DND-41 (cell line): Measurements from ENCODE around the gene C1orf198.

ENCODE experiments used
- ATAC-seq: fragments of 200-7000 bp; cut with Tn5 transposase; 3 replicates; pipeline ENCODE4 v1.9.1; 2021; ENCODE audit warnings: low read depth; ENCODE audit not compliant: insufficient read depth
- DNase-seq: peaks from one replicate; pipeline ENCODE4 v3.0.0-alpha.2; 2020
- H2AFZ ChIP-seq: 2 replicates; pipeline ENCODE4 v1.6.0; 2012; ENCODE audit warnings: low read depth, low read length
- H3K27ac ChIP-seq: 2 replicates; pipeline ENCODE4 v1.5.1; 2012; ENCODE audit warnings: low read length, inconsistent platforms
- H3K27me3 ChIP-seq: fragments of 200-600 bp; sonication (generic); 2 replicates; pipeline ENCODE4 v1.6.0; 2012; ENCODE audit warnings: low read length, mild to moderate bottlenecking, inconsistent platforms; ENCODE audit not compliant: insufficient read depth, poor library complexity
- H3K36me3 ChIP-seq: 2 replicates; pipeline ENCODE4 v1.5.1; 2012; ENCODE audit warnings: low read length, inconsistent platforms; ENCODE audit not compliant: insufficient read depth
- H3K4me1 ChIP-seq: 2 replicates; pipeline ENCODE4 v1.5.1; 2012; ENCODE audit warnings: mild to moderate bottlenecking, low read length; ENCODE audit not compliant: insufficient read depth
- H3K4me2 ChIP-seq: 2 replicates; pipeline ENCODE4 v1.6.0; 2012; ENCODE audit warnings: mild to moderate bottlenecking, moderate library complexity, low read length, inconsistent platforms; ENCODE audit not compliant: insufficient read depth
- H3K4me3 ChIP-seq, 2 experiments: fragments of 200-600 bp in 1 of 2; shearing (Covaris generic) in 1 of 2; 2 replicates each; pipeline ENCODE4 v1.5.1; 2012 to 2016; ENCODE audit warnings: inconsistent platforms in 2 of 2, low read length in 2 of 2, mild to moderate bottlenecking in 2 of 2, low read depth in 1 of 2, moderate library complexity in 1 of 2
- H3K79me2 ChIP-seq: 2 replicates; pipeline ENCODE4 v1.6.0; 2012; ENCODE audit warnings: low read length, inconsistent platforms; ENCODE audit not compliant: insufficient read depth
- H3K9ac ChIP-seq: 2 replicates; pipeline ENCODE4 v1.6.0; 2012; ENCODE audit warnings: low read depth, mild to moderate bottlenecking, inconsistent platforms, low read length, moderate library complexity
- H3K9me3 ChIP-seq: 2 replicates; pipeline ENCODE4 v1.5.1; 2012; ENCODE audit warnings: low read length, moderate library complexity, mild to moderate bottlenecking, inconsistent platforms; ENCODE audit not compliant: insufficient read depth, severe bottlenecking
- H4K20me1 ChIP-seq: 2 replicates; pipeline ENCODE4 v1.6.0; 2012; ENCODE audit warnings: low read length; ENCODE audit not compliant: insufficient read depth
- CTCF ChIP-seq: IDR thresholded peaks from 2 replicates; pipeline ENCODE4 v1.5.1; 2012; ENCODE audit warnings: borderline replicate concordance, low read length, moderate library complexity, mild to moderate bottlenecking; ENCODE audit not compliant: poor library complexity, severe bottlenecking; ENCODE audit errors: extremely low read depth
- EZH2 ChIP-seq: IDR thresholded peaks from 3 replicates; pipeline ENCODE4 v1.6.1; 2012; ENCODE audit warnings: borderline replicate concordance, low read depth, mild to moderate bottlenecking, moderate library complexity, low read length, inconsistent platforms; ENCODE audit not compliant: severe bottlenecking

The C1orf198 gene

GRCh38 chr1:230808281-230808872 is 59.9 kb downstream of the C1orf198 start:
- no peaks in the 10 kb centered on the region for H4K20me1 ChIP-seq
- ATAC-seq, result no peak
- no peak overlapping the region for H3K9ac ChIP-seq
- no peaks in the 10 kb centered on the region for H3K27me3 ChIP-seq
- peaks cover 5% of the 10 kb centered on the region for H3K9me3 ChIP-seq
- no peaks in the 10 kb centered on the region for H3K36me3 ChIP-seq
- TF ChIP-seq CTCF (no peak), EZH2 (no peak)
- no peak overlapping the region for H3K4me2 ChIP-seq
- no peak overlapping the region for H2AFZ ChIP-seq
- H3K4me1 ChIP-seq, result no peaks in the 10 kb centered on the region
- no peak for DNase-seq
- H3K4me3 ChIP-seq, result no peak overlapping the region
- no peaks in the 10 kb centered on the region for H3K79me2 ChIP-seq
- no peak overlapping the region for H3K27ac ChIP-seq

GRCh38 chr1:230807561-230808280 is 60.6 kb downstream of the C1orf198 start:
- no peak for TF ChIP-seq CTCF
- Histone ChIP-seq H2AFZ (no peak overlapping the region), H3K27ac (no peak overlapping the region), H3K4me1 (no peaks in the 10 kb centered on the region), H3K9me3 (peaks cover 3% of the 10 kb centered on the region), H3K4me2 (no peak overlapping the region), H3K79me2 (no peaks in the 10 kb centered on the region), H3K9ac (no peak overlapping the region), H3K27me3 (no peaks in the 10 kb centered on the region), H3K4me3 (no peak overlapping the region), H4K20me1 (no peaks in the 10 kb centered on the region), H3K36me3 (no peaks in the 10 kb centered on the region)
- no peak for ATAC-seq
- DNase-seq, result no peak

- no peak overlapping the region for H2AFZ ChIP-seq
- no peak overlapping the region for H3K9ac ChIP-seq
- H3K9me3 ChIP-seq, result no peaks in the 10 kb centered on the region
- H3K4me1 ChIP-seq, result no peaks in the 10 kb centered on the region
- H3K4me3 ChIP-seq, result no peak overlapping the region
- H3K27me3 ChIP-seq, result no peaks in the 10 kb centered on the region
- H3K27ac ChIP-seq, result no peak overlapping the region
- no peak for TF ChIP-seq EZH2
- no peak for TF ChIP-seq CTCF
- no peaks in the 10 kb centered on the region for H3K36me3 ChIP-seq
- H4K20me1 ChIP-seq, result no peaks in the 10 kb centered on the region
- H3K4me2 ChIP-seq, result no peak overlapping the region
- no peaks in the 10 kb centered on the region for H3K79me2 ChIP-seq
- ATAC-seq (no peak), DNase-seq (no peak)
Measured at GRCh38 chr1:230807029-230807428, 61.3 kb downstream of the C1orf198 start.
